HG03457 (cell line): ENCODE measurements around the gene XG.

Source experiments
- ATAC-seq: cut with Tn5 transposase; IDR thresholded peaks from one replicate; pipeline ENCODE4 v1.9.1; 2021; ENCODE audit warnings: moderate number of reproducible peaks; ENCODE audit not compliant: unreplicated experiment

The XG gene

GRCh38 chrX:2862404-2862803 is 110.6 kb downstream of the XG start:
- no peak for ATAC-seq

- ATAC-seq = no peak
Measured at GRCh38 chrX:2863646-2864045, 111.8 kb downstream of the XG start.
